Kidney (tissue), 14 donors: ENCODE data around the gene ATAD2B. TPM values are rescaled to one million over a fixed set of nuclear protein-coding genes. Genes with fewer than 3 reads are reported as not detected.

Source experiments
- DNase-seq, 5 donors: peaks; one replicate each; pipeline ENCODE4 v3.0.0-alpha.2; 2013 to 2020
- FAIRE-seq: peaks from 2 replicates; lab custom pipeline; 2012; peaks lifted over from hg19 to GRCh38; lab: Jason Lieb, UNC
- H3K27ac ChIP-seq, 2 donors: one replicate each; pipeline ENCODE4 v1.7.0; 2013; ENCODE audit warnings: low read depth in 2 of 2, low read length in 2 of 2, inconsistent platforms in 1 of 2
- H3K27me3 ChIP-seq: one replicate; pipeline ENCODE4 v1.7.1; 2013; ENCODE audit warnings: low read length, inconsistent platforms; ENCODE audit not compliant: control insufficient read depth, insufficient read depth
- H3K36me3 ChIP-seq, 3 donors: one replicate each; pipeline versions ENCODE4 v1.7.0 to v1.7.1; 2013; ENCODE audit warnings: low read length in 3 of 3, control low read depth in 1 of 3, inconsistent platforms in 1 of 3; ENCODE audit not compliant: insufficient read depth in 3 of 3, control insufficient read depth in 2 of 3
- H3K4me1 ChIP-seq, 3 donors: one replicate each; pipeline versions ENCODE4 v1.7.0 to v1.7.1; 2013; ENCODE audit warnings: low read length in 3 of 3, inconsistent platforms in 1 of 3, low read depth in 1 of 3; ENCODE audit not compliant: control insufficient read depth in 2 of 3, insufficient read depth in 2 of 3
- H3K4me3 ChIP-seq, 3 donors: one replicate each; pipeline versions ENCODE4 v1.7.0 to v1.8.1; 2013; ENCODE audit warnings: low read length in 3 of 3, control low read depth in 1 of 3, inconsistent platforms in 1 of 3
- H3K9ac ChIP-seq, 3 donors: one replicate each; pipeline versions ENCODE4 v1.7.0 to v1.7.1; 2013; ENCODE audit warnings: low read length in 3 of 3, control low read depth in 1 of 3, inconsistent platforms in 1 of 3
- H3K9me3 ChIP-seq, 3 donors: one replicate each; pipeline versions ENCODE4 v1.7.0 to v1.7.1; 2013; ENCODE audit warnings: low read length in 3 of 3, control low read depth in 1 of 3, inconsistent platforms in 1 of 3; ENCODE audit not compliant: control insufficient read depth in 2 of 3, insufficient read depth in 1 of 3
- CTCF ChIP-seq: IDR thresholded peaks from 3 replicates; pipeline ENCODE4 v1.5.1; 2012; ENCODE audit warnings: mild to moderate bottlenecking, moderate library complexity, borderline replicate concordance; ENCODE audit not compliant: insufficient read depth; ENCODE audit errors: extremely low read depth
- intact Hi-C: fragments of 100-400 bp; cut with DNase I; formaldehyde crosslinking; loops from one replicate; pipeline ENCODE4 v1.11.1; 2022
- polyA plus RNA-seq: library from polyadenylated mRNA; stranded (reverse); fragments of 350-450 nt; fragmentation: Illumina TruSeq; extraction: RNeasy Lipid Tissue Mini Kit (QIAGEN cat#74804); gene quantifications from one replicate; pipeline ENCODE4 v1.2.3, GENCODE V29; 2014; ENCODE audit warnings: low read depth, low replicate concordance; ENCODE audit not compliant: insufficient read depth
- total RNA-seq: library from RNA; stranded (reverse); fragmentation: NEBNext Ultra II Directional; extraction: Animal tissue kit (Norgen Biotek cat#: 25700); gene quantifications from one replicate; pipeline ENCODE4 v1.2.1, GENCODE V29; 2021
- donor health status: control.
- donor health status: control.
- donor health status: control.
- donor health status: control.
- donor health status: control.
- donor health status: DM: yes; HTN: yes; CAD: no.
- donor health status: Normal renal cell carcinoma (clear cell type).

Gene ATAD2B
- total and polyA plus RNA-seq, 2 donors from 2014 or later: 2.3 to 28.7 TPM

- no peak for TF ChIP-seq CTCF
- no peaks in the 10 kb centered on the region for H3K4me1 ChIP-seq
- no peak for DNase-seq
- no peak overlapping the region for H3K9ac ChIP-seq
- no peaks in the 10 kb centered on the region for H3K9me3 ChIP-seq
- no peak for FAIRE-seq
- H3K36me3 ChIP-seq: no peaks in the 10 kb centered on the region
- no peaks in the 10 kb centered on the region for H3K27me3 ChIP-seq
- no peak overlapping the region for H3K4me3 ChIP-seq
- intact Hi-C loops: no loop called here
- no peak overlapping the region for H3K27ac ChIP-seq
Measured at GRCh38 chr2:23793476-23793875, 133.4 kb downstream of the ATAD2B start.

DNA sequence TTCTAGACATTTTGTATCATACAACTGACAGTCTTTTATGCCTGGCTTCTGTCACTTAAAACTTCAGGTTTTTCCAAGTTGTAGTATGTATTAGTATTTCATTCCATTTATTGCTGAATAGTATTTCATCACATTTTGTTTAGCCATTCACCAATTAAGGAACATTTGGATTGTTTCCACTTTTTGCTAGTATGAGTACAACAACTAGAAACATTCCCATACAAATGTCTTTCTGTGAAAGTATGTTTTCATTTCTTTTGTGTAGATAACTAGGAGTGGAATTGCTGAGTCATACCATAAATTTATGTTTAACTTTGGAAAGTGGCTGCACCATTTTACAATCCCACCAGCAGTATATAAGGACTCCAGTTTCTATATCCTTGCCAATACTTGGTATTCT is 135.9 kb downstream of the ATAD2B start:
- FAIRE-seq (no peak), DNase-seq (no peak)
- Histone ChIP-seq H3K9ac (no peak overlapping the region), H3K27me3 (no peaks in the 10 kb centered on the region), H3K4me1 (no peaks in the 10 kb centered on the region), H3K36me3 (peaks cover 0 to 3% (median 0%) of the 10 kb centered on the region in 3 donors), H3K27ac (no peak overlapping the region), H3K9me3 (no peaks in the 10 kb centered on the region), H3K4me3 (no peak overlapping the region)
- no peak for TF ChIP-seq CTCF
- intact Hi-C loops: no loop called here

- intact Hi-C loops: no loop called here
- Histone ChIP-seq H3K4me3 (no peak overlapping the region), H3K27me3 (no peaks in the 10 kb centered on the region), H3K36me3 (peaks cover 0 to 3% (median 0%) of the 10 kb centered on the region in 3 donors), H3K4me1 (no peaks in the 10 kb centered on the region), H3K9me3 (no peaks in the 10 kb centered on the region), H3K27ac (no peak overlapping the region), H3K9ac (no peak overlapping the region)
- TF ChIP-seq CTCF: no peak
- DNase-seq: no peak
- no peak for FAIRE-seq
Measured at GRCh38 chr2:23789012-23789411, 137.9 kb downstream of the ATAD2B start.

DNA sequence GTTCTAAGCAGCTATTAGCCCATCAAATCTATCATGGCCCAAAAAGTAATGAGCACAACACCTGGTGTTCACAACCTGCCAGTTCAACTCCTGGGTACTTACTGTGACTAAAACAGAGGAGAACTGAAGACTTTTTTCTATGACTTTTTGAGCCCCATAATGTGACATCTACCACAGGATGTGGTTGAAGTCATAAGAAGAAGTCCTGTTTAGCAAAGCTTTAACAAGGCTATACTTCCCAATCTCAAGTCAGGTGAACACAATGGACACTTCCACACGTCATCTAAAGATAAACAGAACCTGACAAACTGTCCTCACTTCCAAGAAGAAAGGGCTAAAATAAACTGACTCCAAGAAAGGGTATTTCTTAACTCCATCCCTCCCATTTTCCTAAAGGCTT is 138.8 kb downstream of the ATAD2B start:
- no peaks in the 10 kb centered on the region for H3K4me1 ChIP-seq
- H3K9ac ChIP-seq: no peak overlapping the region
- H3K9me3 ChIP-seq: no peaks in the 10 kb centered on the region
- no peak overlapping the region for H3K4me3 ChIP-seq
- no peak for TF ChIP-seq CTCF
- intact Hi-C loops: no loop called here
- no peak overlapping the region for H3K27ac ChIP-seq
- no peaks in the 10 kb centered on the region for H3K27me3 ChIP-seq
- H3K36me3 ChIP-seq: peaks cover 0 to 3% (median 3%) of the 10 kb centered on the region in 3 donors
- FAIRE-seq: no peak
- DNase-seq: no peak
